GM12874 (cell line): ENCODE measurements around the gene KCTD14.

Experiments
- CTCF ChIP-seq: IDR thresholded peaks from 2 replicates; pipeline ENCODE4 v1.5.1; 2011; ENCODE audit warnings: low read depth, mild to moderate bottlenecking, control low read depth, low read length, moderate library complexity; ENCODE audit not compliant: insufficient read depth

Gene KCTD14

GRCh38 chr11:78037825-78038620 lies 14.9 kb upstream of the KCTD14 start:
- TF ChIP-seq CTCF = no peak

DNA sequence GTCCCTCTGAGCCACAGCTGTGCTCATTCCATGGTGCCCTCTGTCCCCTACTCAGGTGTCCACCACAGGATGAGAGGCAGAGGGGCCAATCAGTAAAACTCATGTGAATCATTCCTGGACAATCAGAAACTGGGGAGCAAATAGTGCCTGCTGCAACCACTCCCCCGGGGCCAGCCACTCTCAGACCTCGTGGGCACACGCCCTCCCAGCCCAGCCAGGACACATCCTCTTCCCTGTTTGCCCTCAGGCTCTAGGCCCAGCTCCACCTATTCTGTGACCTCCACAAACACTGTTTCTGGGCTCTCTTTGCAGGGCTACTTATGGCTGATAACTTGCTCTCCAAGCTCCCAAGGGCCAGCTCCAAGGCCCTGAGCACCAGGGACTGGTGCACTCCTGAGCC lies 14.0 kb upstream of the KCTD14 start:
- TF ChIP-seq CTCF = no peak

- TF ChIP-seq CTCF = no peak
Observed at GRCh38 chr11:78036313-78036712, 13.2 kb upstream of the KCTD14 start.

- TF ChIP-seq CTCF = no peak
Observed at GRCh38 chr11:78034623-78035022, 11.5 kb upstream of the KCTD14 start.

GRCh38 chr11:78033040-78033439 lies 10.0 kb upstream of the KCTD14 start:
- TF ChIP-seq CTCF = no peak

- no peak for TF ChIP-seq CTCF
Observed at GRCh38 chr11:78032090-78032489, 9.0 kb upstream of the KCTD14 start.

- no peak for TF ChIP-seq CTCF
Observed at GRCh38 chr11:78031629-78032028, 8.6 kb upstream of the KCTD14 start.
